WTC11 (cell line): Measurements from ENCODE around the gene MPZL3. TPM values are rescaled to one million over a fixed set of nuclear protein-coding genes. Genes with fewer than 3 reads are reported as not detected.

ENCODE experiments used
- ATAC-seq: fragments of 200-7000 bp; cut with Tn5 transposase; 2 replicates; pipeline ENCODE4 v1.10.0; 2021; ENCODE audit warnings: mild to moderate bottlenecking, moderate library complexity
- CTCF ChIA-PET: fragments of 300-600 bp; sonication (Branson Sonifier 250); formaldehyde crosslinking; loops from one replicate; lab custom pipeline; 2021; ENCODE audit warnings: antibody characterized with exemption; lab: Charles Lee
- POLR2A ChIA-PET: fragments of 350-600 bp; sonication (Branson Sonifier 250); formaldehyde crosslinking; loops from one replicate; lab custom pipeline; 2021; ENCODE audit warnings: antibody characterized with exemption; lab: Charles Lee
- DNase-seq: peaks from one replicate; pipeline ENCODE4 v3.0.0; 2021; ENCODE audit warnings: low spot score
- H3K27ac Mint-ChIP-seq: 2 replicates; pipeline ENCODE4 v1.8.0; 2021; ENCODE audit warnings: mixed read lengths
- H3K27me3 Mint-ChIP-seq: 2 replicates; pipeline ENCODE4 v1.8.0; 2021; ENCODE audit warnings: low read depth, mild to moderate bottlenecking, moderate library complexity, mixed read lengths
- H3K36me3 Mint-ChIP-seq: 2 replicates; pipeline ENCODE4 v1.8.0; 2021; ENCODE audit warnings: mixed read lengths
- H3K4me1 Mint-ChIP-seq: 2 replicates; pipeline ENCODE4 v1.8.0; 2022; ENCODE audit warnings: mixed read lengths
- H3K4me3 Mint-ChIP-seq: 2 replicates; pipeline ENCODE4 v1.8.0; 2021; ENCODE audit warnings: mild to moderate bottlenecking, moderate library complexity, mixed read lengths
- H3K9me3 Mint-ChIP-seq: 2 replicates; pipeline ENCODE4 v1.8.0; 2021; ENCODE audit warnings: mixed read lengths
- AFF4 ChIP-seq: sonication (generic); formaldehyde crosslinking; IDR thresholded peaks from 2 replicates; pipeline ENCODE4 v1.8.1; 2023; ENCODE audit warnings: mild to moderate bottlenecking, missing genetic modification reagents, borderline replicate concordance
- CREM ChIP-seq: sonication (generic); formaldehyde crosslinking; IDR thresholded peaks from 2 replicates; pipeline ENCODE4 v1.8.1; 2022; ENCODE audit warnings: mild to moderate bottlenecking, missing genetic modification reagents, moderate library complexity
- EMX1 ChIP-seq: fragments of 250-450 bp; sonication (Bioruptor Pico); IDR thresholded peaks from 2 replicates; pipeline ENCODE4 v1.8.0; 2021; ENCODE audit warnings: mild to moderate bottlenecking
- FOXK1 ChIP-seq: sonication (generic); formaldehyde crosslinking; IDR thresholded peaks from 2 replicates; pipeline ENCODE4 v1.8.0; 2022; ENCODE audit warnings: mild to moderate bottlenecking, moderate library complexity, missing genetic modification reagents
- GABPB1 ChIP-seq: sonication (generic); formaldehyde crosslinking; IDR thresholded peaks from 2 replicates; pipeline ENCODE4 v1.8.1; 2023; ENCODE audit warnings: mild to moderate bottlenecking, missing genetic modification reagents
- GTF2I ChIP-seq: fragments of 250-450 bp; sonication (Bioruptor Pico); conservative IDR thresholded peaks from 2 replicates; pipeline ENCODE4 v1.4.0; 2021; ENCODE audit warnings: mild to moderate bottlenecking
- MXD4 ChIP-seq: fragments of 250-450 bp; sonication (Bioruptor Pico); IDR thresholded peaks from 2 replicates; pipeline ENCODE4 v1.8.0; 2021; ENCODE audit warnings: mild to moderate bottlenecking, moderate library complexity, borderline replicate concordance
- SMAD3 ChIP-seq: sonication (generic); formaldehyde crosslinking; IDR thresholded peaks from 2 replicates; pipeline ENCODE4 v1.8.0; 2022; ENCODE audit warnings: missing genetic modification reagents, mild to moderate bottlenecking, borderline replicate concordance
- ZNF232 ChIP-seq: sonication (generic); formaldehyde crosslinking; IDR thresholded peaks from 2 replicates; pipeline ENCODE4 v1.8.0; 2022; ENCODE audit warnings: mild to moderate bottlenecking, missing genetic modification reagents
- ZSCAN18 ChIP-seq: fragments of 250-450 bp; sonication (Bioruptor Pico); IDR thresholded peaks from 2 replicates; pipeline ENCODE4 v2.1.2; 2022; ENCODE audit warnings: mild to moderate bottlenecking, moderate library complexity
- total RNA-seq: library from RNA; stranded (reverse); gene quantifications from 3 replicates; pipeline ENCODE4 v1.2.3, GENCODE V29; 2021
- TF ChIP-seq, protein P1 (sequence below): sonication (generic); formaldehyde crosslinking; conservative IDR thresholded peaks from 2 replicates; pipeline ENCODE4 v1.8.1; 2023; ENCODE audit warnings: mild to moderate bottlenecking, low read depth, missing genetic modification reagents, moderate library complexity
- TF ChIP-seq, protein P2 (sequence below): sonication (generic); formaldehyde crosslinking; IDR thresholded peaks from 2 replicates; pipeline ENCODE4 v1.8.0; 2023; ENCODE audit warnings: missing genetic modification reagents
- TF ChIP-seq, protein P3 (sequence below): sonication (generic); formaldehyde crosslinking; IDR thresholded peaks from 2 replicates; pipeline ENCODE4 v1.8.1; 2022; ENCODE audit warnings: mild to moderate bottlenecking, moderate library complexity, missing genetic modification reagents

MPZL3 gene
- total RNA-seq, 1 experiment from 2014 or later = 2.1 TPM

GRCh38 chr11:118212781-118213191, 39.4 kb downstream of the MPZL3 start:
- Mint-ChIP-seq H3K27ac (peak overlapping the region; percentile 51), H3K4me3 (no peak overlapping the region), H3K36me3 (no peaks in the 10 kb centered on the region), H3K9me3 (no peaks in the 10 kb centered on the region), H3K4me1 (peaks cover 48% of the 10 kb centered on the region), H3K27me3 (peaks cover 15% of the 10 kb centered on the region)
- peak; percentile 20; the same call in 1 of the 2 replicates for ATAC-seq
- TF ChIP-seq GTF2I (CRISPR knock-in tag) = peak; percentile 79
- no peak for TF ChIP-seq GABPB1 (CRISPR knock-in tag)
- ChIA-PET POLR2A (no interaction called here), CTCF (interaction anchor here (0.9 to 5.8 kb wide), 3 partner anchors 14 to 103 kb away, joined by 3 to 44 read pairs (median 5); no protein-coding TSS in a partner anchor)
- DNase-seq = no peak

- peaks cover 48% of the 10 kb centered on the region for H3K4me1 Mint-ChIP-seq
Measured at GRCh38 chr11:118212131-118212725, 39.9 kb downstream of the MPZL3 start.

DNA sequence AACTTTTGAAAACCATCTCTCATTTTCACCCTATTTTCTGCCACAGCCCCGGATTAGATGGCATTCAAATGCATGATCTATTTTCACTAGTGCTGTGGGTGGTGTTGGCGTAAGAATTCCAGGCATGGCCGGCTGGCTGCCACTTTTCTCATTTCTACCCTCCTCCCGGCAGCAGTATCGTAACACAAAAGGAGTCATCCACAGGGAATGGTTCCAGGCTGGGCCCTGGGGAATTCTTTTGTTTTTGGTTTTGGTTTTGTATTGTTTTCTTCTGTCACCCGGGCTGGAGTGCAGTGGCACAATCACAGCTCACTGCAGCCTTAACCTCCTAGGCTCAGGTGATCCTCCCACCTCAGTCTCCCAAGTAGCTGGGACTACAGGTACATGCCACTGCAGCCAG, 41.2 kb downstream of the MPZL3 start:
- DNase-seq (peak; percentile 38), ATAC-seq (peak; percentile 79)
- POLR2A ChIA-PET = no interaction called here
- Mint-ChIP-seq H3K36me3 (no peaks in the 10 kb centered on the region), H3K27ac (peak overlapping the region; percentile 26; the same call in 1 of the 2 replicates), H3K27me3 (peaks cover 27% of the 10 kb centered on the region), H3K4me3 (no peak overlapping the region), H3K9me3 (no peaks in the 10 kb centered on the region), H3K4me1 (peaks cover 56% of the 10 kb centered on the region)
- no peak for TF ChIP-seq SMAD3
- TF ChIP-seq, protein P1, sequence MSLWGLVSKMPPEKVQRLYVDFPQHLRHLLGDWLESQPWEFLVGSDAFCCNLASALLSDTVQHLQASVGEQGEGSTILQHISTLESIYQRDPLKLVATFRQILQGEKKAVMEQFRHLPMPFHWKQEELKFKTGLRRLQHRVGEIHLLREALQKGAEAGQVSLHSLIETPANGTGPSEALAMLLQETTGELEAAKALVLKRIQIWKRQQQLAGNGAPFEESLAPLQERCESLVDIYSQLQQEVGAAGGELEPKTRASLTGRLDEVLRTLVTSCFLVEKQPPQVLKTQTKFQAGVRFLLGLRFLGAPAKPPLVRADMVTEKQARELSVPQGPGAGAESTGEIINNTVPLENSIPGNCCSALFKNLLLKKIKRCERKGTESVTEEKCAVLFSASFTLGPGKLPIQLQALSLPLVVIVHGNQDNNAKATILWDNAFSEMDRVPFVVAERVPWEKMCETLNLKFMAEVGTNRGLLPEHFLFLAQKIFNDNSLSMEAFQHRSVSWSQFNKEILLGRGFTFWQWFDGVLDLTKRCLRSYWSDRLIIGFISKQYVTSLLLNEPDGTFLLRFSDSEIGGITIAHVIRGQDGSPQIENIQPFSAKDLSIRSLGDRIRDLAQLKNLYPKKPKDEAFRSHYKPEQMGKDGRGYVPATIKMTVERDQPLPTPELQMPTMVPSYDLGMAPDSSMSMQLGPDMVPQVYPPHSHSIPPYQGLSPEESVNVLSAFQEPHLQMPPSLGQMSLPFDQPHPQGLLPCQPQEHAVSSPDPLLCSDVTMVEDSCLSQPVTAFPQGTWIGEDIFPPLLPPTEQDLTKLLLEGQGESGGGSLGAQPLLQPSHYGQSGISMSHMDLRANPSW (CRISPR knock-in tag) = no peak
- TF ChIP-seq AFF4 (CRISPR knock-in tag) = no peak
- no peak for TF ChIP-seq EMX1 (CRISPR knock-in tag)
- no peak for TF ChIP-seq FOXK1 (CRISPR knock-in tag)
- TF ChIP-seq CREM (CRISPR knock-in tag) = no peak
- TF ChIP-seq ZSCAN18 = no peak
- CTCF ChIA-PET = interaction anchor here (0.6 to 5.8 kb wide), 6 partner anchors 13 to 1095 kb away, joined by 3 to 44 read pairs (median 4); no protein-coding TSS in a partner anchor

More at GRCh38 chr11:118212131-118212725, 39.9 kb downstream of the MPZL3 start:
- Mint-ChIP-seq H3K27ac (peak overlapping the region; percentile 49; the same call in 1 of the 2 replicates), H3K4me3 (no peak overlapping the region), H3K36me3 (no peaks in the 10 kb centered on the region), H3K27me3 (peaks cover 17% of the 10 kb centered on the region), H3K9me3 (no peaks in the 10 kb centered on the region)
- POLR2A ChIA-PET = no interaction called here
- ATAC-seq (0 out of 2 replicates have a peak, but pooled peaks have one; percentile 6), DNase-seq (no peak)
- CTCF ChIA-PET = interaction anchor here (0.9 to 5.8 kb wide), 8 partner anchors 14 to 265 kb away, joined by 3 to 44 read pairs (median 4); no protein-coding TSS in a partner anchor
- TF ChIP-seq GABPB1 (CRISPR knock-in tag) (peak; percentile 87), MXD4 (CRISPR knock-in tag) (no peak), ZNF232 (CRISPR knock-in tag) (no peak)
- TF ChIP-seq, protein P2, sequence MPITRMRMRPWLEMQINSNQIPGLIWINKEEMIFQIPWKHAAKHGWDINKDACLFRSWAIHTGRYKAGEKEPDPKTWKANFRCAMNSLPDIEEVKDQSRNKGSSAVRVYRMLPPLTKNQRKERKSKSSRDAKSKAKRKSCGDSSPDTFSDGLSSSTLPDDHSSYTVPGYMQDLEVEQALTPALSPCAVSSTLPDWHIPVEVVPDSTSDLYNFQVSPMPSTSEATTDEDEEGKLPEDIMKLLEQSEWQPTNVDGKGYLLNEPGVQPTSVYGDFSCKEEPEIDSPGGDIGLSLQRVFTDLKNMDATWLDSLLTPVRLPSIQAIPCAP = no peak
- TF ChIP-seq, protein P3, sequence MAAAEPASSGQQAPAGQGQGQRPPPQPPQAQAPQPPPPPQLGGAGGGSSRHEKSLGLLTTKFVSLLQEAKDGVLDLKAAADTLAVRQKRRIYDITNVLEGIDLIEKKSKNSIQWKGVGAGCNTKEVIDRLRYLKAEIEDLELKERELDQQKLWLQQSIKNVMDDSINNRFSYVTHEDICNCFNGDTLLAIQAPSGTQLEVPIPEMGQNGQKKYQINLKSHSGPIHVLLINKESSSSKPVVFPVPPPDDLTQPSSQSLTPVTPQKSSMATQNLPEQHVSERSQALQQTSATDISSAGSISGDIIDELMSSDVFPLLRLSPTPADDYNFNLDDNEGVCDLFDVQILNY = no peak
